ENCODE measurements around the gene CABLES1.
"Not testable (repeated sequence)": the region's sequence is repeated elsewhere in the genome, so short reads cannot be mapped to it uniquely, and the experiment has no call there.

CABLES1 gene

GRCh38 chr18:23143016-23143814 lies 7.9 kb downstream of the CABLES1 start:
- DNase-seq: no peak

GRCh38 chr18:23143815-23144261 lies 8.6 kb downstream of the CABLES1 start:
- no peak for DNase-seq

DNA sequence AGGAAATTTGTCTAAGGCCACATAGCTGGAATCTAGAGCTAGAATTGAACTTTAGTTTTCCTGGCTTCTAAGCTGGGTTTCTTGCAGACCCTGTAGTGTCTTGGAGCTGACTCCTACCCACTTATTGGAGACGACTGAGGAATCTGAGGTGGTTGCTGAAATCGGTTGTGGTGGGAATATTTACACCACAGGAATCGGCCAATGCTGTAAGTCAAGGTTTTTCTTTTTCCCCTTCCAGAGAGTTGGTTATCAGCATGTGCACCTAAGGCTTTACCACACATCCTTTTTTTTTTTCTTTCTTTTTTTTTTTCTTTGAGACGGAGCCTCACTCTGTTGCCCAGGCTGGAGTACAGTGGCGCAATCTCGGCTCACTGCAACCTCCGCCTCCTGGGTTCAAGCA lies 9.4 kb downstream of the CABLES1 start:
- DNase-seq: no peak

GRCh38 chr18:23145621-23146020 lies 10.3 kb downstream of the CABLES1 start:
- DNase-seq: no peak

GRCh38 chr18:23146861-23147469 lies 11.7 kb downstream of the CABLES1 start:
- no peak for DNase-seq

- no peak for DNase-seq
Observed at GRCh38 chr18:23148382-23148781, 13.1 kb downstream of the CABLES1 start.

GRCh38 chr18:23149570-23149969 lies 14.3 kb downstream of the CABLES1 start:
- no peak for DNase-seq

DNA sequence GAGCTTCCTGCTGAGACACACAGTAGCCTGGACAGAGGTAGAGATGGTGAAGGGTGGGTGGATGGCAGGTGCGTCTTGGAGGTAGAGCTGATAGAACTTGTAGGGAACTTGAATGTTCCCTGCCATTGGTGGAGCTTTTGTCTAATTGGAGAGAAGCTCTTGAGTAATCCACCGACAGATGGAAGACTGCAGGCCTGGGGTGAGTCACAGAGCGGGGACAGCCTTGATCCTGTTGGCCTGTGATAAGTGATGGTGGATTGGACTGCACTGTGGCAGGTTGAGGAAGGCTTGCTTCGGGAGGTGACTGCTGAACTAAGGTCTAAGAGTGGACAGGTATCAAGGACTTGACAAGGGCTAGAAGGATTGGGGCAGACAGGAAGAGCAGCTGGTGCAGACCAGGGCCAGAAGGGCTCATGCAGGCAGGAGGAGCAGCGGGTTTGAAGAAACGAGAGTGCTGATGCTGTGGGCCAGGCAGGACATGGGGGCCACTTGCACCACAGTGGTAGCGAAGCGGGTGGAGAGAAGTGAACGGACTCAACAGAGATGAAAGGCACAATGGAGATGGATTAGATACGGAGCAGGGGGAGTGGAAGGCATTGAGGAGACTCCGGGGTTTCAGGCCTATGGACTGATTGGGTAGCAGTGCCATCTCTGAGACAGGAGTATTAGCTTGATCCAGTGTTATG lies 16.3 kb downstream of the CABLES1 start:
- DNase-seq: no peak

- no peak for DNase-seq
Observed at GRCh38 chr18:23154030-23154429, 18.7 kb downstream of the CABLES1 start.

GRCh38 chr18:23154823-23155500 lies 19.7 kb downstream of the CABLES1 start:
- no peak for DNase-seq

DNA sequence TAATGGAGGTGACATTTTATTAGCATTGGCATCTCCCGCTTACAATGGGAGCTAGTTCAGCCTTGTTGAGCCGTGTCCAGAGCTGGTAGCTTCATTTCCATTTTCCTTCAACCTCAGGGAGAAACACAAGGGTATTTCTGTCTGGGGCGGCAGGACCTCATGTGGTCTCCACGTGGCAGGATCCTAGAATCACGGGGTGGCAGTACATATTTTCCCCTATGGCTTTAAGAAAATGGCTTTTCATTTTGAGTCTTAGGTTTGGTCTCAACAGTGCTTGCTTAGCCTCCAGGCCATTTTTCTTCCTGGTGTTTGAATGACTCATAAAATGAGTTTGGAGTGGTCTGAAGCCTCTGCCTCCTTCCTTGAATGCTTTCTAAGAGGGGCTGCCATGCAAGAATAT lies 20.3 kb downstream of the CABLES1 start:
- no peak for DNase-seq

GRCh38 chr18:23156134-23156533 lies 20.8 kb downstream of the CABLES1 start:
- no peak for DNase-seq

GRCh38 chr18:23158058-23158457 lies 22.8 kb downstream of the CABLES1 start:
- no peak for DNase-seq

- not testable (repeated sequence) for DNase-seq
Observed at GRCh38 chr18:23158884-23159283, 23.6 kb downstream of the CABLES1 start.

DNA sequence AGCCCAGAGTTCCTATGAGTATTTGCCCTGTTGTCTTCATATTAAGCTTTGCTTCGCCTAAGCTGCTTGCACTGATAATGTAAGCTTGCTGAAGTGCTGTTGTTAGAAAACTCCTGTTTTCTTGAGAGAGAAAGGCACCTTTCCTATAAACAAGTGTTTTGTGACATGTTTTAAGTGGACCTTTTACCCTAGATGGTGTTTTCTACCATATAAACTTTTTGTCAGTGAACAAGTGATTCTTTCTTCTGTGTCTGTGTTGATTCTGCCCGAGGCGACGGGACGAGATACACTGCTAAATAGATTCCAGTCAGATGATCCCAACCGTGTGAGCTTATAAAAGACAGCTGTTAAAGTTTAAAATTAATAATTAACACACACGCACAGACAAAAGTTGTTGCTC lies 24.1 kb downstream of the CABLES1 start:
- DNase-seq: no peak

DNA sequence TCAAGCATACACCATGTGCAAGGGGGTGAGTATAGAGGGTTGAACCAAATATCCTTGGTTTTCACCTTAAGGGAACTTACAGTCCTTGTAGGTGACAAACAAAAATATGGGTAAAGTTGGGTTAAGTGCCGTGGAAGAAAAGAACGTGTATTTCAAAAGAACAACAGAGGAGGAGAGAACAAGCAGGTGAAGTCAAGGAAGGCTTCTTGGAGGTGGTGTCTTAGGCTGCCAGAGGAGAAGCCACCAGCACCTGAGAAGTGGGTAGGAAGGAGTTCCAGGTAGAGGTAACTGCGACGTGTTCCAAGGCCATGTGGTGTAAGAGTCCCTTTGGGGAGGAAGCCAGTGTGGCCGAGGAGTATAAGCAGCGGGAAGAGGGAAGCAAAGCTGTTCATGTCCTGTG lies 27.2 kb downstream of the CABLES1 start:
- DNase-seq: no peak

DNA sequence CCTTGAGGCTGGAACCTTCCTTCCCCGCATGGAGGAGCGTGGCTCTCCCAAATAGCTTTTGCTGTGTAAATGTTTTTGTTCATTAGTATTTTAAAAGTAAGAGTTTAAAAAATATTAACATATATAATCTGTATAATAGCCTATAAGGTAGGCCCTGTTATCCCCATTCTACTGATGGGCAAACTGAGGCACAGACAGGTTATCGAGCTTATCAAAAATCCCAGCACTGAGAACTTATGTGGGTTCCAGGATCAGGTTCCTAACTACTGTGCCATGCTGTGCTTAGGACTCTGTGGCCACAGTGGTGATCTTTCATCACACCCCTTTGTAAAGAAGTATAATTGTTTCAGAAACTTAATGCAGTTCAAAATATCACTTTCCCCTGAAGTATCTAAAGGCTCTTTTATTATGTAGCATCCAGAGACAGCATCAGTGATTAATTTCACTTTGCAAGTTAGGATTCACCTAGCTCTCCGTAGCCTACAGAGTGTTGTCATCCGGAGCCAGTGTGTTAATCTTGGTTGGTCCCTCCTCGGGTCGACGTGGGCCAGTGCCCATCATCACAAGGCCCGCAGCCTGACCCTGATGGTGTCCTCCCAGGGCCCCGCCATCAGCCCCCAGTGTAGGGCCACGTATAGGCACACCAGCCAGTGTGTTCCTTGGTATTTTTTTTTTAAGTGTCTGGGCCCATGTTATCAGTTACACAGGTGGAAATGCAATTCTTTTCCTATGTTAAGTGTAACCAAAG lies 28.7 kb downstream of the CABLES1 start:
- DNase-seq: no peak

- no peak for DNase-seq
Observed at GRCh38 chr18:23165271-23166068, 30.2 kb downstream of the CABLES1 start.

DNA sequence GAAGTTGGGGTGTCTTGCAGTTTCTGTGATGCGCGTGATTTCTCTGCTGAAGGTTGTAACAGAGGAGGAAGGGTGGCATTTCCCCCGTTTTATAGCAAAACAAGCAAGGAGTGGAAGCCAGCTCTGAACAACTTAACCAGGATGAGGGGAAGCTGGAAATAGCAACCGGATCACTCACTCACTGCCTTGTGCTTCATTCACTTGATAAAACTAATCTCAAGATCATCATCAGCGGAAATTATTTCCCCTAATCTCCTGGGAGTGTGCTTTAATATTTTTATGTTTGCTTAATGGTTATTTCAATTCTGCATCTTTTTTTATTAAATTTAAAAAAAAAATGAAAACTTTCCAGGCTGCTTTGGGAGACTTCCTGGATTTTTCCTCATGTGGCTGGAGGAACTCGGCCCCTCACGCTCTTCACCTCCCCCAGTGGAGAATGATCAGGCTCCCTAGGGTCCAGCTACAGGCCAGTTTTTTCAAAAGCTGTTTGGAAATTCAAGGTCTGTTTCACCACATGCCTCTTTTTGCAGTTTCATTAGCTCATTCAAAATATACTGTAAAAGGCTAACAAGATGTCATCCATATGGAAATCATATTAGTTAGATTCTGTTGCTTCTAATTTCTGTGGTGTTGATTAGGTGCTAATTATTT lies 31.7 kb downstream of the CABLES1 start:
- DNase-seq: no peak

DNA sequence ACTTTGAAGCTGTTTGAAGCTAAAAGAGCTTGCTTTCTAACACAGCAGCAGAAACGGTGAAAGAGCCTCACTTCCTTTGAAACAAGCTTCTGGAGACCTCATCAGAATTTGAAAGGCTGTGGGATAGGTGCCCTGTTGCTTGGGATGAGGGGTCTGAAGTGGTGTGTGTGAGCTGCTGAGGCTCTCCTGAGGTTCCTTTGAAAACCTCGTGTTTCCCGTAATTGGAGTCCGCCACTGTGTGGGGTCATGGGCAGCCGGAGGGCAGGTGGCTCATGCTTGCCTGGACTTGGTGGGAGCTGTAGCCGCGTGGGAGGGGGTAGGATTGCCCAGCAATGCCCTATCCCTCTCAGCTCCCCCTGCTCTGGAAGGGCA lies 34.4 kb downstream of the CABLES1 start:
- DNase-seq: no peak

- DNase-seq: no peak
Observed at GRCh38 chr18:23170137-23170536, 34.9 kb downstream of the CABLES1 start.
